LNCAP (cell line): Measurements from ENCODE around the gene FREM1.

ENCODE experiments used
- CTCF ChIP-seq: fragments of 450-650 bp; IDR thresholded peaks from 2 replicates; pipeline ENCODE4 v1.5.1; 2017; ENCODE audit warnings: mild to moderate bottlenecking

Gene FREM1

GRCh38 chr9:14909961-14910805, at the start of gene FREM1:
Gene FREM1, minus strand, starts transcription at chr9:14910428. Its CDS starts 41,451 bp downstream, at chr9:14868977.
- TF ChIP-seq CTCF, result no peak

GRCh38 chr9:14958989-14959388, 48.8 kb upstream of the FREM1 start:
- TF ChIP-seq CTCF, result no peak

GRCh38 chr9:14957109-14957508, 46.9 kb upstream of the FREM1 start:
- TF ChIP-seq CTCF, result no peak

- TF ChIP-seq CTCF, result no peak
Measured at GRCh38 chr9:14956208-14956607, 46.0 kb upstream of the FREM1 start.

- TF ChIP-seq CTCF, result no peak
Measured at GRCh38 chr9:14945351-14945750, 35.1 kb upstream of the FREM1 start.

GRCh38 chr9:14941501-14942405, 31.5 kb upstream of the FREM1 start:
- TF ChIP-seq CTCF, result no peak

- no peak for TF ChIP-seq CTCF
Measured at GRCh38 chr9:14939378-14939777, 29.1 kb upstream of the FREM1 start.
